Suprapubic skin (tissue), 4 donors: ENCODE data around the gene RALGPS1.

Source experiments
- EP300 ChIP-seq: sonication (generic); formaldehyde crosslinking; IDR thresholded peaks from one replicate; pipeline ENCODE4 v1.6.1; 2017; ENCODE audit warnings: antibody characterized with exemption
- POLR2A ChIP-seq, 2 donors: fragments of 450-650 bp; IDR thresholded peaks; one replicate each; pipeline ENCODE4 v1.6.1; 2017; ENCODE audit warnings: antibody characterized with exemption in 2 of 2, mild to moderate bottlenecking in 2 of 2, moderate library complexity in 2 of 2
- POLR2AphosphoS5 ChIP-seq, 3 donors: sonication (generic); formaldehyde crosslinking; IDR thresholded peaks; one replicate each; pipeline ENCODE4 v1.6.1; 2017; ENCODE audit warnings: antibody characterized with exemption in 3 of 3
- TF ChIP-seq, protein P1 (sequence below), 2 donors: fragments of 200-600 bp in 1 of 2; fragments of 450-650 bp in 1 of 2; sonication (generic) in 1 of 2; IDR thresholded peaks; one replicate each; pipeline ENCODE4 v1.5.1; 2016 to 2019; ENCODE audit warnings: antibody characterized with exemption in 2 of 2, mild to moderate bottlenecking in 1 of 2, moderate library complexity in 1 of 2

DNA sequence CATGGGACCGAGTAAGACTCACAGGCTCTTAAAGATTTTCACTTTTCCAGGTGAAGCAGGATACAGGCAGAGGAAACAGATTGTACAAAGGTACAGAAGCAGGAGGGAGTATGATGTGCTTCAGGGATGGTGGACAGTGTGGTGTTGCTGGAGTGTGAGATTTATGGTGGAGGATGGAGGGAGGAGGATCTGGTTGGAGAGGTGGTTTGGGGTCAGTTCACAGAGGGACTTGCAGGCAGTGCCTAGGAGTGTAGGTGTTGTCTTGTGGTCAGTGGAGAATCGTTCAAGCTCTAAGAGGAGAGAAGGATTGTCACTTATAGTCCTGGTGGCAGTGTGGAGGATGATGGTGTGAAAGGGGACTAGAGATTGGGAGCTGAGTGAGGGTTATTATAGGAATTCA, 11.8 kb downstream of the RALGPS1 start:
- TF ChIP-seq, protein P1, sequence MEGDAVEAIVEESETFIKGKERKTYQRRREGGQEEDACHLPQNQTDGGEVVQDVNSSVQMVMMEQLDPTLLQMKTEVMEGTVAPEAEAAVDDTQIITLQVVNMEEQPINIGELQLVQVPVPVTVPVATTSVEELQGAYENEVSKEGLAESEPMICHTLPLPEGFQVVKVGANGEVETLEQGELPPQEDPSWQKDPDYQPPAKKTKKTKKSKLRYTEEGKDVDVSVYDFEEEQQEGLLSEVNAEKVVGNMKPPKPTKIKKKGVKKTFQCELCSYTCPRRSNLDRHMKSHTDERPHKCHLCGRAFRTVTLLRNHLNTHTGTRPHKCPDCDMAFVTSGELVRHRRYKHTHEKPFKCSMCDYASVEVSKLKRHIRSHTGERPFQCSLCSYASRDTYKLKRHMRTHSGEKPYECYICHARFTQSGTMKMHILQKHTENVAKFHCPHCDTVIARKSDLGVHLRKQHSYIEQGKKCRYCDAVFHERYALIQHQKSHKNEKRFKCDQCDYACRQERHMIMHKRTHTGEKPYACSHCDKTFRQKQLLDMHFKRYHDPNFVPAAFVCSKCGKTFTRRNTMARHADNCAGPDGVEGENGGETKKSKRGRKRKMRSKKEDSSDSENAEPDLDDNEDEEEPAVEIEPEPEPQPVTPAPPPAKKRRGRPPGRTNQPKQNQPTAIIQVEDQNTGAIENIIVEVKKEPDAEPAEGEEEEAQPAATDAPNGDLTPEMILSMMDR (IDR thresholded peaks at IDR 0.05), result no peak
- no peak for TF ChIP-seq POLR2A (IDR thresholded peaks at IDR 0.05)
- TF ChIP-seq POLR2AphosphoS5 (IDR thresholded peaks at IDR 0.05), result no peak
- no peak for TF ChIP-seq EP300
